HepG2 (cell line): ENCODE data around the gene KPNA3. TPM values are rescaled to one million over a fixed set of nuclear protein-coding genes. Genes with fewer than 3 reads are reported as not detected.

Experiments
- ATAD3A ChIP-seq: sonication (generic); formaldehyde crosslinking; IDR thresholded peaks from 2 replicates; pipeline ENCODE4 v1.4.0; 2020; ENCODE audit warnings: missing genetic modification reagents
- ELF3 ChIP-seq: IDR thresholded peaks from 2 replicates; pipeline ENCODE4 v1.6.1; 2016; ENCODE audit warnings: missing genetic modification reagents, missing compliant biosample characterization
- FOXM1 ChIP-seq: sonication (generic); formaldehyde crosslinking; IDR thresholded peaks from 2 replicates; pipeline ENCODE4 v1.5.0; 2020; ENCODE audit warnings: missing genetic modification reagents
- MYPOP ChIP-seq: sonication (generic); formaldehyde crosslinking; IDR thresholded peaks from 2 replicates; pipeline ENCODE4 v1.8.1; 2023; ENCODE audit warnings: mild to moderate bottlenecking, moderate library complexity, missing genetic modification reagents
- PATZ1 ChIP-seq: sonication (generic); formaldehyde crosslinking; IDR thresholded peaks from 2 replicates; pipeline ENCODE4 v1.4.0; 2020; ENCODE audit warnings: missing genetic modification reagents
- PHF5A ChIP-seq: IDR thresholded peaks from one replicate; pipeline ENCODE4 v1.6.1; 2018; ENCODE audit warnings: low read depth, missing genetic modification reagents; ENCODE audit not compliant: unreplicated experiment
- SIN3B ChIP-seq: fragments of 150-350 bp; IDR thresholded peaks from 2 replicates; pipeline ENCODE4 v1.6.1; 2014; ENCODE audit warnings: low read length
- SP140L ChIP-seq: sonication (generic); formaldehyde crosslinking; IDR thresholded peaks from 2 replicates; pipeline ENCODE4 v1.4.0; 2020; ENCODE audit warnings: missing genetic modification reagents, borderline replicate concordance
- TARDBP ChIP-seq: sonication (generic); formaldehyde crosslinking; IDR thresholded peaks from 2 replicates; pipeline ENCODE4 v1.8.0; 2022; ENCODE audit warnings: mild to moderate bottlenecking, missing genetic modification reagents
- TOPORS ChIP-seq: sonication (generic); formaldehyde crosslinking; IDR thresholded peaks from 2 replicates; pipeline ENCODE4 v1.8.0; 2023; ENCODE audit warnings: mild to moderate bottlenecking, missing genetic modification reagents
- WIZ ChIP-seq: sonication (generic); formaldehyde crosslinking; IDR thresholded peaks from 2 replicates; pipeline ENCODE4 v1.5.1; 2020; ENCODE audit warnings: mild to moderate bottlenecking, missing genetic modification reagents
- ZBTB7B ChIP-seq: sonication (generic); formaldehyde crosslinking; IDR thresholded peaks from 2 replicates; pipeline ENCODE4 v1.4.0; 2020; ENCODE audit warnings: missing genetic modification reagents
- ZBTB8A ChIP-seq: sonication (generic); formaldehyde crosslinking; IDR thresholded peaks from 2 replicates; pipeline ENCODE4 v1.4.0; 2020; ENCODE audit warnings: mild to moderate bottlenecking, low read depth, missing genetic modification reagents, borderline replicate concordance
- ZNF142 ChIP-seq: sonication (generic); formaldehyde crosslinking; IDR thresholded peaks from 2 replicates; pipeline ENCODE4 v1.4.0; 2020; ENCODE audit warnings: missing genetic modification reagents
- ZNF256 ChIP-seq: sonication (generic); formaldehyde crosslinking; conservative IDR thresholded peaks from 2 replicates; pipeline ENCODE4 v1.4.0; 2020; ENCODE audit warnings: missing genetic modification reagents
- ZNF275 ChIP-seq: sonication (generic); formaldehyde crosslinking; IDR thresholded peaks from 2 replicates; pipeline ENCODE4 v1.8.0; 2022; ENCODE audit warnings: missing genetic modification reagents, mild to moderate bottlenecking, inconsistent platforms, borderline replicate concordance
- ZNF354B ChIP-seq: sonication (generic); formaldehyde crosslinking; IDR thresholded peaks from 2 replicates; pipeline ENCODE4 v1.8.0; 2022; ENCODE audit warnings: mild to moderate bottlenecking, missing genetic modification reagents
- ZNF451 ChIP-seq: sonication (generic); formaldehyde crosslinking; IDR thresholded peaks from 2 replicates; pipeline ENCODE4 v1.5.0; 2020; ENCODE audit warnings: mild to moderate bottlenecking, missing genetic modification reagents
- ZNF577 ChIP-seq: sonication (generic); formaldehyde crosslinking; IDR thresholded peaks from 2 replicates; pipeline ENCODE4 v1.4.0; 2020; ENCODE audit warnings: mild to moderate bottlenecking, low read depth, missing genetic modification reagents, borderline replicate concordance
- ZNF850 ChIP-seq: sonication (generic); formaldehyde crosslinking; conservative IDR thresholded peaks from 2 replicates; pipeline ENCODE4 v1.9.0; 2021; ENCODE audit warnings: mild to moderate bottlenecking, missing genetic modification reagents
- polyA plus RNA-seq, 8 experiments: library from polyadenylated mRNA; depleted of rRNA in 3 of 8; stranded (reverse) in 7 of 8; unstranded in 1 of 8; fragments of >200 nt; fragmentation: Illumina TruSeq in 4 of 8; extraction: Trizol in 4 of 8; gene quantifications; 2 replicates each; pipeline versions ENCODE4 v1.2.1 to v1.2.3, GENCODE V29; 2011 to 2016; ENCODE audit warnings: low read depth in 4 of 8, missing spikeins in 1 of 8, mixed read lengths in 1 of 8; ENCODE audit not compliant: insufficient read depth in 1 of 8
- total RNA-seq, 5 experiments: library from RNA; depleted of rRNA; stranded (reverse); fragments of >200 nt; fragmentation: Illumina TruSeq; extraction: Trizol; gene quantifications; 2 replicates each; pipeline ENCODE4 v1.2.3, GENCODE V29; 2016; ENCODE audit warnings: low read depth in 1 of 5

The KPNA3 gene
- total and polyA plus RNA-seq, 2 of the 13 experiments (the other 11 are each of a cell fraction or from before 2014, with no cell fraction given) = 13.0 to 28.9 TPM

- TF ChIP-seq ZNF142 (no peak; the same call in 1 of the 2 replicates), MYPOP (CRISPR knock-in tag) (0 out of 2 replicates have a peak, but pooled peaks have one; percentile 24), ZNF275 (CRISPR knock-in tag) (no peak), ZNF256 (CRISPR knock-in tag) (no peak), FOXM1 (no peak), TARDBP (no peak), ZNF577 (CRISPR knock-in tag) (no peak), SIN3B (no peak), ELF3 (CRISPR knock-in tag) (no peak), ZNF850 (CRISPR knock-in tag) (no peak), ZNF451 (CRISPR knock-in tag) (no peak), SP140L (no peak), ATAD3A (CRISPR knock-in tag) (no peak; the same call in 1 of the 2 replicates), ZBTB7B (CRISPR knock-in tag) (no peak), WIZ (CRISPR knock-in tag) (no peak), ZBTB8A (CRISPR knock-in tag) (no peak), PHF5A (CRISPR knock-in tag) (no peak), TOPORS (CRISPR knock-in tag) (no peak), ZNF354B (no peak), PATZ1 (CRISPR knock-in tag) (no peak)
Observed at GRCh38 chr13:49791711-49792549, 552 bp downstream of the KPNA3 start (continued).
